ENCODE measurements around the gene AREG. TPM values are rescaled to one million over a fixed set of nuclear protein-coding genes. Genes with fewer than 3 reads are reported as not detected.

The AREG gene
- polyA plus RNA-seq, 1 donor (not counting 4 experiments of a cell fraction or from before 2014, with no cell fraction given) = 1,566 TPM

DNA sequence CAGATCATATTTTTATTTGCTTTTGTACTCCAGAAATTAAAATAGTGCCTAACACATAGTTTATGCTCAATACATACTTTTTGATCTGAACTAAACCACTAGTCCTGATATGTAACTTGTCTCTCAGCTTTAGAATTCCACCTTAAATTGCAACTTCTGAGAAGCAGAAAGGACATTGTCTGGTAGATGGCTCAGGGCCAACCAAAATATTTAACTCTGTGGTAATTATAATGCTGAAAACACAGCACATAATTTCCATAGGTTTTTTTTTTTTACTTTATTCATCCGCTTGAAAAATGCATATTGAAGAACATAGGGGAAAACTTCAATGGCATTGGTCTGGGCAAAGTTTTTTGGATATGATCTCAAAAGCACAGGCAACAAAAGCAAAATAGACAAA lies 59.3 kb downstream of the AREG start:
- Histone ChIP-seq H4K20me1 (ENCODE audit: control insufficient read depth, extremely low read depth, insufficient read depth, low read length) (no peaks in the 10 kb centered on the region), H3K9me1 (ENCODE audit: control insufficient read depth, extremely low read depth, insufficient read depth, low read length) (no peaks in the 10 kb centered on the region), H3K27ac (ENCODE audit: control insufficient read depth, insufficient read depth, low read length) (no peak overlapping the region), H3K4me3 (ENCODE audit: control insufficient read depth in 2 of 3, extremely low read depth in 1 of 3, insufficient read depth in 2 of 3, low read depth in 1 of 3, low read length in 3 of 3) (no peak overlapping the region), H3K4me1 (ENCODE audit: control insufficient read depth, extremely low read depth, insufficient read depth, low read length) (peaks cover 37% of the 10 kb centered on the region), H3K9me3 (ENCODE audit: control insufficient read depth, low read depth, low read length) (no peaks in the 10 kb centered on the region), H3K79me2 (ENCODE audit: control insufficient read depth, insufficient read depth, low read length) (no peaks in the 10 kb centered on the region), H2AFZ (ENCODE audit: control insufficient read depth, low read length) (no peak overlapping the region), H3K4me2 (ENCODE audit: control insufficient read depth, extremely low read depth, insufficient read depth, low read depth, low read length) (no peak overlapping the region), H3K9ac (ENCODE audit: control insufficient read depth, extremely low read depth, insufficient read depth, low read length) (no peak overlapping the region), H3K27me3 (ENCODE audit: control insufficient read depth, extremely low read depth, insufficient read depth, low read length) (no peaks in the 10 kb centered on the region), H3K36me3 (ENCODE audit: control insufficient read depth in 2 of 2, extremely low read depth in 1 of 2, insufficient read depth in 2 of 2, low read length in 2 of 2) (no peaks in the 10 kb centered on the region)
- no peak for TF ChIP-seq EZH2 (IDR thresholded peaks at IDR 0.05; ENCODE audit: low read length)
- TF ChIP-seq, protein P1, sequence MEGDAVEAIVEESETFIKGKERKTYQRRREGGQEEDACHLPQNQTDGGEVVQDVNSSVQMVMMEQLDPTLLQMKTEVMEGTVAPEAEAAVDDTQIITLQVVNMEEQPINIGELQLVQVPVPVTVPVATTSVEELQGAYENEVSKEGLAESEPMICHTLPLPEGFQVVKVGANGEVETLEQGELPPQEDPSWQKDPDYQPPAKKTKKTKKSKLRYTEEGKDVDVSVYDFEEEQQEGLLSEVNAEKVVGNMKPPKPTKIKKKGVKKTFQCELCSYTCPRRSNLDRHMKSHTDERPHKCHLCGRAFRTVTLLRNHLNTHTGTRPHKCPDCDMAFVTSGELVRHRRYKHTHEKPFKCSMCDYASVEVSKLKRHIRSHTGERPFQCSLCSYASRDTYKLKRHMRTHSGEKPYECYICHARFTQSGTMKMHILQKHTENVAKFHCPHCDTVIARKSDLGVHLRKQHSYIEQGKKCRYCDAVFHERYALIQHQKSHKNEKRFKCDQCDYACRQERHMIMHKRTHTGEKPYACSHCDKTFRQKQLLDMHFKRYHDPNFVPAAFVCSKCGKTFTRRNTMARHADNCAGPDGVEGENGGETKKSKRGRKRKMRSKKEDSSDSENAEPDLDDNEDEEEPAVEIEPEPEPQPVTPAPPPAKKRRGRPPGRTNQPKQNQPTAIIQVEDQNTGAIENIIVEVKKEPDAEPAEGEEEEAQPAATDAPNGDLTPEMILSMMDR (optimal IDR thresholded peaks at IDR 0.05 in 1 of 3, IDR thresholded peaks at IDR 0.05 in 1 of 3, conservative IDR thresholded peaks at IDR 0.05 in 1 of 3; ENCODE audit: extremely low read depth in 1 of 3, insufficient read depth in 2 of 3, low read length in 3 of 3) = no peak
- dilution Hi-C loops (cut with MboI; ENCODE audit: extremely low pct_ligation_motif_present, low sequenced_read_pairs) = no loop called here
- FAIRE-seq = no peak
- no peak for DNase-seq (ENCODE audit: low read depth, low spot score)

Other genes with a start within 250 kb of the AREG start
- 212 to 506 TPM (median 330 TPM) in 3 replicates for gene EPGN, start 136.7 kb upstream of the AREG start, polyA plus RNA-seq
- gene EREG, start 80.0 kb upstream of the AREG start, polyA plus RNA-seq = 19.9 to 38.7 TPM (median 29.2 TPM) in 3 replicates